DND-41 (cell line): ENCODE data around the gene MEN1.
"Not testable (repeated sequence)": the region's sequence is repeated elsewhere in the genome, so short reads cannot be mapped to it uniquely, and the experiment has no call there.

Experiments
- CTCF ChIP-seq: IDR thresholded peaks from 2 replicates; pipeline ENCODE4 v1.5.1; 2012; ENCODE audit warnings: borderline replicate concordance, low read length, moderate library complexity, mild to moderate bottlenecking; ENCODE audit not compliant: poor library complexity, severe bottlenecking; ENCODE audit errors: extremely low read depth
- EZH2 ChIP-seq: IDR thresholded peaks from 3 replicates; pipeline ENCODE4 v1.6.1; 2012; ENCODE audit warnings: borderline replicate concordance, low read depth, mild to moderate bottlenecking, moderate library complexity, low read length, inconsistent platforms; ENCODE audit not compliant: severe bottlenecking

GRCh38 chr11:64815433-64815832, 5.1 kb upstream of the MEN1 start:
- TF ChIP-seq CTCF, EZH2: not testable (repeated sequence)
